Subcutaneous adipose tissue (tissue), 4 donors: ENCODE data around the gene CCDC88C. TPM values are rescaled to one million over a fixed set of nuclear protein-coding genes. Genes with fewer than 3 reads are reported as not detected.

ENCODE experiments used
- total RNA-seq, 4 donors: library from RNA; depleted of rRNA; stranded (reverse); fragments of >200 nt; gene quantifications; one replicate each; pipeline ENCODE4 v1.1.0, GENCODE V29; 2016
- TF ChIP-seq, protein P1 (sequence below): fragments of 450-650 bp; IDR thresholded peaks from one replicate; pipeline ENCODE4 v1.5.1; 2016; ENCODE audit warnings: low read depth, mild to moderate bottlenecking, control low read depth, antibody characterized with exemption, moderate library complexity

The CCDC88C gene
- total RNA-seq, 4 donors from 2014 or later, result 7.3 to 16.2 (median 8.8) TPM

DNA sequence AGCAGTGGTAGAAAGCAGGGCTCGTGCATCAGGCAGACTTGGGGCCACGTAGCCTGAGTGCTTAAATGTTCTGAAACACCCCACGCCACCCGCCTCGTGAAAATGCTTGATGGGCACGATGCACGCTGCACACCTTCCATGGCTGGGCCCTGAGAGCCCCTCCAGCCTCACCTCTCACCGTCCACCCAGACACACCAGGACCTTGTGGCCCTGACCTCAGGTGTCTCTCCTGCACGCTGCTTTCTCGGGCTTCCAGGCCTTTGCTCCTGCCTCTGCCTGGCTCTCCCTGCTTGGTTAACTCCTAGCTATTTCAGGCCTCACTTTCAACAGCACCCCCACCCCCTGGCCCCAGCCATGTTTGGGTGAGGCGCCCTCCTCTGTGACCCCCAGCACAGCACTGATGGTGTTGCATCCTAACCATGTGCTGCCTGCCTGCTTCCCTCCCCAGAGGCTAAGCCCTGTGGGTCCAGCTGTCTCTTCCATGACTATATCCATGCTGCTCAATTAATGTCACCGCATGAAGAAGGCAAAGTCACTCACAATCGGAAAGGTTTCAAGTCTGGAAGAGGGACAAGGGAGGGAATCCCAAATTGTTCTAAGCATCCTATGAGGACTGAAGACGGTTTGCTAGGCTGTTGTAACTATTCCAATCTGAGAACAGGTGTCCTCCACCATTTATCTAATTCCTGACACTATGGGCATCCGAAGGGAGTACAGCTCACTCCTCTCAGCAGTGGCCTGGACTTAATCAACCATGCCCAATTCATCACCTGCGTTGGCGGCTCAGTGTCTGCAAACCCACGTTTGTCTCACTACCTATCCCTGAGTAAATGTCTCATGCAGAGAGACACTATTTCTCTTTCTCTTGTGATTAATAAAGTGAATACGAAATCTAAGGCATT lies 82.2 kb downstream of the CCDC88C start:
- TF ChIP-seq, protein P1, sequence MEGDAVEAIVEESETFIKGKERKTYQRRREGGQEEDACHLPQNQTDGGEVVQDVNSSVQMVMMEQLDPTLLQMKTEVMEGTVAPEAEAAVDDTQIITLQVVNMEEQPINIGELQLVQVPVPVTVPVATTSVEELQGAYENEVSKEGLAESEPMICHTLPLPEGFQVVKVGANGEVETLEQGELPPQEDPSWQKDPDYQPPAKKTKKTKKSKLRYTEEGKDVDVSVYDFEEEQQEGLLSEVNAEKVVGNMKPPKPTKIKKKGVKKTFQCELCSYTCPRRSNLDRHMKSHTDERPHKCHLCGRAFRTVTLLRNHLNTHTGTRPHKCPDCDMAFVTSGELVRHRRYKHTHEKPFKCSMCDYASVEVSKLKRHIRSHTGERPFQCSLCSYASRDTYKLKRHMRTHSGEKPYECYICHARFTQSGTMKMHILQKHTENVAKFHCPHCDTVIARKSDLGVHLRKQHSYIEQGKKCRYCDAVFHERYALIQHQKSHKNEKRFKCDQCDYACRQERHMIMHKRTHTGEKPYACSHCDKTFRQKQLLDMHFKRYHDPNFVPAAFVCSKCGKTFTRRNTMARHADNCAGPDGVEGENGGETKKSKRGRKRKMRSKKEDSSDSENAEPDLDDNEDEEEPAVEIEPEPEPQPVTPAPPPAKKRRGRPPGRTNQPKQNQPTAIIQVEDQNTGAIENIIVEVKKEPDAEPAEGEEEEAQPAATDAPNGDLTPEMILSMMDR, result no peak

DNA sequence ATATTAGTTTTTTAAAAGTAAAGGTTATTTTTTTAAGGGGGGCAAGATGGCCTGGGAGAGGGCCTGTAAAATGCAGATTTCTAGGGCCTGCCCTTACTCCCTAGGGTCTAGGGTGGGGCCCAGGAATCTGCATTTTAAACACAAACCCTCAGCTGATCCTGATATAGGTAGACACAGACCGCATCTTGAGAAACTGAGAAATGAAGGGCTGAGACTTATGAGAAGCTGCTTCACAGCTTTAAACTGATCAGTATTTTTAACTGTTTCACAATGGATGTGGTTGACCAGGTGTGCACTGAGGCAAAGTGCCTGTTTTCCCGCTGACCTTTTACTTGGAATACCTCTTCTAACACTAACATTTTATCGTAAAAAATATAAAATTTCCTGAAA lies 84.0 kb downstream of the CCDC88C start:
- TF ChIP-seq, protein P1, result no peak

DNA sequence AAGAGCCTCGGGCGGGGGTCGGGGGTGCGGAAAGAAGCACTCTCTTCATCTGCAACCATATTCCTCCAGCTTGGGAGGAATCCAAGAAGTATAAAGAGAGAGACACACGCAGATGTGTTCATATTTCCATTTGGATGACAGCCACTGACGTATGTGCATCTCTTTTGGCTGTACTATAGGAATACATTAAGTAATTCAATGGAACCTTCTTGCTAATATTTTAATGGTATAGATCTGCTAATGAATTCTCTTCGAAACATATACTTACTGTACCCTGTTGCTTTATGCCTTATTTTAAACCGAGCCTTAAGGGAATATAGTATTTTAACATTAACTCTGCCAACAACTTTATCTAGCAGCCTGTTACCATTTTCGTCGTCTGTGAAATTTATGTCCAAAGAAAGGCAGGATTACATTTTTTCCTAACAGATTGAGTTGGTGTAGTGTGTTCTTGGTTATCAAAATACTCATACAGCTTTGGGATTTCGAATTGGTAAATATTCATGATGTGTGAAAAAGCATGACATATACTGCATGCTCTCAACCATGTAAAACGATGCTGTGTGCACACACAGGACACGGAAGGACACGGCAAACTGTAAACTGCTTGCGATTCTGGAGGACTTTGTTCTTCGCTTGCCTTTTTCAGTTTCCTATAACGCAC lies 84.5 kb downstream of the CCDC88C start:
- TF ChIP-seq, protein P1, result no peak

DNA sequence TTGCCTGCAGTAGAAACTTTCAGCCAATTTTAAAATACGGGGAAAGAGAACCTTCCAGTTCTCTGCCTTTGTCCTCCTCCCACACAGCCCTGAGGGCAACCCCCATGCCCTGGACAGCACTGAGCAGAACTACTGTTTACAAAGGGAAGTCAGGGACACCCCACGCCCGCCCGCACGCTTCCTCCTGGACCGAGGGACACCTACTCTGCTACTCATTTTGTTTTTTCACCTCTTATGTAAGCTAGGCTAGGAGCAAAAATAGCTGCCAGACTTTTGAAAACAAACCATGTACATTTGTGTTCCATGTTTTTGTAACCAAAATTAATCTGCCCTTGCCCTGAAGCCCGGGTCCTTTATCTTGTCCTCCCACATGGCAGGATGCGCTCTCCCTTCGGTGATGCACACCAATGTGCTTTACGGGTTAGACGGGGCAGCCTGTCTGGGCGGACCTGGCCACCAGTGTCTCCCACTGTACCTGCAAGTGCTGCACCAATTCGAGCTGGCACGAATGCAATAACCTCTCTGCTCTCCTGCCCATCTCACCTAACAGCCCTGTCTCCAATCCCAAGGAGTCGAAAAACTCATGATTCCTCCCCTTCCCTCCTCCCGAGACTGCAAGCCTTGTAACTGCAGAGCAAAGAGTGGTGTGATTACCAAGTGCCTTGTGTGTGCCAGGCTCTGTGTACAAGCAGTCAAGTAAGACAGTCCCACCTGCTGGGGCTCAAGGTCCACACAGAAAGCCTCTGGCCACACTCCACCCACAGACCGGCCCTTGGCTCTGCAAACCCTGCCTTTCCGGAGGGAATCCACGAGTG lies 85.2 kb downstream of the CCDC88C start:
- TF ChIP-seq, protein P1, result no peak

DNA sequence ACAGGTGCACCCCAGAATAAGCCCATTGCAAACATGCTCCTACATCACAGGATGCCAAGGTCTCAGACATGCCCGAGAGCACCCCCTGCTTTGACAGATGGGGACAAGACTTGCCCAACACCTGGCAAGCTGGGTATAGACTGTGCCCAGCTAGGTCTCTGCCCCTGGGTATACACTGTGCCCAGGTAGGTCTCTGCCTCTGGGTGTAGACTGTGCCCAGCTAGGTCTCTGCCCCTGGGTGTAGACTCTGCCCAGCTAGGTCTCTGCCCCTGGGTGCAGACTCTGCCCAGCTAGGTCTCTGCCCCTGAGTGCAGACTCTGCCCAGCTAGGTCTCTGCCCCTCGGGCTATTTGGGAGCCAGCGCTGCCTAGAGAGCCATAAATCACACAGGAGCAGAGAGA lies 85.9 kb downstream of the CCDC88C start:
- TF ChIP-seq, protein P1, result no peak

DNA sequence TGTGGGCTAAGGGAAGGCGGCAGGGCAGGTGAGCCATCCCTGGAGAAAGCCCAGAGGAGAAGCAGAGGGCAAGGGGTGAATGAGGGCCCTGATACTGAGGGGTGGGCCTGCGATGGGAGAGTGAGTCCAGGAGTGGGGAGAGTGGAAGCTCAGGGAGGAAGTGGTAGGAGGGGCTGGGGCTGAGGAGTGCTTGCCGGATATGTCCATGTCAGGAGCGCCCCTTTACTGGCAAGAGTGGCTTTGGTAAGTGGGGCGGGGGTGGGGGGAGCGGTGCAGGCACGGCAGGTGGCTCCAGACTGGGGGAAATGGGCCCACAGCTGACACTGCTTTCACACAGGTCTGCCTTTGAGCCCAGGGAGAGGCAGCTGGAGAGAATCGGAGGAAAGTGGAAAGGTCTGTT lies 86.8 kb downstream of the CCDC88C start:
- TF ChIP-seq, protein P1, result no peak
